HG03571 (cell line): ENCODE results near the gene VSIG10L2.

Experiments
- ATAC-seq: cut with Tn5 transposase; IDR thresholded peaks from one replicate; pipeline ENCODE4 v1.9.1; 2021; ENCODE audit not compliant: unreplicated experiment

Gene VSIG10L2

DNA sequence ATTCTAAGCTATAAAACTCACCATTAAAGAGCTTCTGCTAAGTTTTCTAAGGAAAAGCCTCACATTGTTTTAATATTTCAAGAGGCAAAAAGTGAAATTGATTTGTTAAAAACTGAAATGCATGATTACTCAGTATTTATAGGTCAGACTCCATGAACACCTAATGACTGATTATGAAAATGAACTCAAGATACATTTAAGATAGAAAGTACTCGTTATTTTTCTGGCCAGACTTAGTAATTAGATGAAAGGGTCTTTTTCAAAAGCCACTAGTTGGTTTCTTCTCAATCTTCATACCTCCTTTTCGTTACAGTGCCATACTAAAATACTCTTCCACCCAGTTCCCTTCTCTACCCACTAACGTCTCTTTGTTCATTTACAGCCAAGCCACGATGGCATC lies 56.3 kb downstream of the VSIG10L2 start:
- no peak for ATAC-seq
